Retinal pigment epithelial cell (primary cell): ENCODE data around the gene ELOB.
A peak's percentile ranks its signal among the peaks of the same experiment; 100 is the strongest.

Experiments used
- DNase-seq: peaks from one replicate; pipeline ENCODE4 v3.0.0-alpha.2; 2010; ENCODE audit warnings: low read depth
- H3K4me3 ChIP-seq: 2 replicates; pipeline ENCODE4 v1.5.1; 2011; ENCODE audit warnings: mild to moderate bottlenecking, low read length, control low read depth, moderate library complexity
- CTCF ChIP-seq: conservative IDR thresholded peaks from 2 replicates; pipeline ENCODE4 v1.5.1; 2011; ENCODE audit warnings: low read depth, low read length, control low read depth, inconsistent platforms

The ELOB gene

GRCh38 chr16:2752035-2752849 is 24.8 kb downstream of the ELOB start, which contains the start of gene SRRM2:
Gene SRRM2, plus strand, starts transcription at chr16:2752638. Its CDS starts 3,727 bp downstream, at chr16:2756365.
- DNase-seq, result peak; percentile 83
- peak within 1 kb of the TSS; percentile 94 for H3K4me3 ChIP-seq
- TF ChIP-seq CTCF, result no peak

GRCh38 chr16:2751577-2752034 is 25.5 kb downstream of the ELOB start:
- TF ChIP-seq CTCF, result no peak
- no peak for DNase-seq
- peak overlapping the region; percentile 94 for H3K4me3 ChIP-seq

- no peak for DNase-seq
- no peak for TF ChIP-seq CTCF
- no peak overlapping the region for H3K4me3 ChIP-seq
These were observed 27.1 kb downstream of the ELOB start for GRCh38 chr16:2749936-2750335.

- no peak overlapping the region for H3K4me3 ChIP-seq
- no peak for DNase-seq
These were observed 27.6 kb downstream of the ELOB start for GRCh38 chr16:2749476-2749875.

GRCh38 chr16:2748757-2749455 is 28.2 kb downstream of the ELOB start:
- TF ChIP-seq CTCF, result no peak
- no peak overlapping the region for H3K4me3 ChIP-seq
- no peak for DNase-seq

More at GRCh38 chr16:2749476-2749875, 27.6 kb downstream of the ELOB start:
- TF ChIP-seq CTCF, result no peak

GRCh38 chr16:2745961-2746360 is 31.1 kb downstream of the ELOB start:
- TF ChIP-seq CTCF, result no peak
- H3K4me3 ChIP-seq, result no peak overlapping the region
- no peak for DNase-seq
